Activated B cell treated with CpG ODN at 0.5 μM for 24 hours (primary cell): ENCODE measurements around the gene WAPL. TPM values are rescaled to one million over a fixed set of nuclear protein-coding genes. Genes with fewer than 3 reads are reported as not detected.

Source experiments
- ATAC-seq: fragments of 200-7000 bp; cut with Tn5 transposase; one replicate; pipeline ENCODE4 v1.10.0; 2021; ENCODE audit warnings: low read depth, mild to moderate bottlenecking, moderate library complexity
- CTCF ChIA-PET: fragments of 350-600 bp; sonication (Branson Sonifier 250); formaldehyde crosslinking; loops from one replicate; lab custom pipeline; 2021; ENCODE audit warnings: antibody characterized with exemption; lab: Charles Lee
- POLR2A ChIA-PET: fragments of 350-600 bp; sonication (Branson Sonifier 250); formaldehyde crosslinking; loops from one replicate; lab custom pipeline; 2021; ENCODE audit warnings: antibody characterized with exemption; lab: Charles Lee
- DNase-seq: peaks from one replicate; pipeline ENCODE4 v3.0.0; 2022
- H3K27ac Mint-ChIP-seq: one replicate; pipeline ENCODE4 v1.8.0; 2020; ENCODE audit warnings: mixed read lengths
- H3K27me3 Mint-ChIP-seq: one replicate; pipeline ENCODE4 v1.8.0; 2021; ENCODE audit warnings: mixed read lengths
- H3K36me3 Mint-ChIP-seq: one replicate; pipeline ENCODE4 v1.8.0; 2021; ENCODE audit warnings: low read depth, mixed read lengths
- H3K4me1 Mint-ChIP-seq: one replicate; pipeline ENCODE4 v1.8.0; 2021; ENCODE audit warnings: mixed read lengths
- H3K4me3 Mint-ChIP-seq: one replicate; pipeline ENCODE4 v1.8.0; 2020; ENCODE audit warnings: mild to moderate bottlenecking, mixed read lengths
- H3K9me3 Mint-ChIP-seq: one replicate; pipeline ENCODE4 v1.8.0; 2020; ENCODE audit warnings: mixed read lengths
- intact Hi-C: fragments of 100-400 bp; cut with micrococcal nuclease; formaldehyde crosslinking; loops from one replicate; pipeline ENCODE4 v1.15.1; 2024
- total RNA-seq: library from RNA; stranded (reverse); gene quantifications from 2 replicates; pipeline ENCODE4 v1.2.3, GENCODE V29; 2022
- TF ChIP-seq, protein P1 (sequence below): fragments of 200-600 bp; IDR thresholded peaks from one replicate; pipeline ENCODE4 v1.8.0; 2022; ENCODE audit warnings: antibody characterized with exemption, mild to moderate bottlenecking

WAPL gene
- total RNA-seq, 1 donor from 2014 or later = 38.5 TPM

DNA sequence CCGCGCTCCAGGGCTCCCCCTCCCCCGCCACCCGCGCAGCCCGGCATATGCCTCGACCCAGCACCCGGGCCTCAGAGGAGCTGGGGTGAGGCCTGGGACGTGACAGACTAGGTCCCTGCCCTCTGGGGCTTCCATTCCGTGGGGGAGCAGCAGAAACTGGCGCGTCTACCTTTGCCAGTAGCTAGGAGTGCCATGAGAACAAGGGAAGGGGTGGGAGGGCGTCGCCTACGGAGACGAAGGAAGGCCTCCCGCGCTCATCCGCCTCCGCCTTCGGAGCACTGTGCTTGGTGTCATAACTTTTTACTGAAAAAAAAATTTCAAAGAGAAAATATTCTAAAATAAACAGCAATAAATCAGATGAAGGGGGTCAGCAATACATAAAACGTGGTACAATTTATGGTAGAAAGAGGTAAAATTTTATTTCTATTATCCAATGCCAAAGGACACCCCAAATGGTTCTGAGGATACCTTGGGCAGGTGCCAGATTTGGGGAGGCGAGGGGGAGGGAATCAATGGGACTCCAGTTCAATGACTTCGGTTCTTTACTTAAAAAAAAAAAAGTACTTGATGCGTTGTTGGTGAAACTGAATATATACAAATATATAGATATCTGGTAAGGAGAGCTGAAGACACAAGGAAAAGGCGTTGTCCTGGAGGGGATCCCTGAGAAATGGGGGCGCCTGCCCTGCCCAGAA lies 119.9 kb downstream of the WAPL start:
- Mint-ChIP-seq H3K4me3 (peak overlapping the region; percentile 87), H3K36me3 (no peaks in the 10 kb centered on the region), H3K9me3 (no peaks in the 10 kb centered on the region), H3K27me3 (peaks cover 5% of the 10 kb centered on the region), H3K4me1 (peaks cover 13% of the 10 kb centered on the region), H3K27ac (no peak overlapping the region)
- ChIA-PET POLR2A (interaction anchor here (1.1 to 4.1 kb wide), 4 partner anchors 11 to 183 kb away, joined by 3 to 60 read pairs (median 15); partner anchors contain the start of gene WAPL), CTCF (interaction anchor here (6.1 kb wide), 1 partner anchor 184 kb away, joined by 96 read pairs; no protein-coding TSS in a partner anchor)
- TF ChIP-seq, protein P1, sequence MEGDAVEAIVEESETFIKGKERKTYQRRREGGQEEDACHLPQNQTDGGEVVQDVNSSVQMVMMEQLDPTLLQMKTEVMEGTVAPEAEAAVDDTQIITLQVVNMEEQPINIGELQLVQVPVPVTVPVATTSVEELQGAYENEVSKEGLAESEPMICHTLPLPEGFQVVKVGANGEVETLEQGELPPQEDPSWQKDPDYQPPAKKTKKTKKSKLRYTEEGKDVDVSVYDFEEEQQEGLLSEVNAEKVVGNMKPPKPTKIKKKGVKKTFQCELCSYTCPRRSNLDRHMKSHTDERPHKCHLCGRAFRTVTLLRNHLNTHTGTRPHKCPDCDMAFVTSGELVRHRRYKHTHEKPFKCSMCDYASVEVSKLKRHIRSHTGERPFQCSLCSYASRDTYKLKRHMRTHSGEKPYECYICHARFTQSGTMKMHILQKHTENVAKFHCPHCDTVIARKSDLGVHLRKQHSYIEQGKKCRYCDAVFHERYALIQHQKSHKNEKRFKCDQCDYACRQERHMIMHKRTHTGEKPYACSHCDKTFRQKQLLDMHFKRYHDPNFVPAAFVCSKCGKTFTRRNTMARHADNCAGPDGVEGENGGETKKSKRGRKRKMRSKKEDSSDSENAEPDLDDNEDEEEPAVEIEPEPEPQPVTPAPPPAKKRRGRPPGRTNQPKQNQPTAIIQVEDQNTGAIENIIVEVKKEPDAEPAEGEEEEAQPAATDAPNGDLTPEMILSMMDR = no peak
- ATAC-seq (no peak), DNase-seq (no peak)
- intact Hi-C loops = loop anchor here (2.0 to 5.0 kb wide), 4 partner anchors 31 to 497 kb away; no protein-coding TSS in a partner anchor

DNA sequence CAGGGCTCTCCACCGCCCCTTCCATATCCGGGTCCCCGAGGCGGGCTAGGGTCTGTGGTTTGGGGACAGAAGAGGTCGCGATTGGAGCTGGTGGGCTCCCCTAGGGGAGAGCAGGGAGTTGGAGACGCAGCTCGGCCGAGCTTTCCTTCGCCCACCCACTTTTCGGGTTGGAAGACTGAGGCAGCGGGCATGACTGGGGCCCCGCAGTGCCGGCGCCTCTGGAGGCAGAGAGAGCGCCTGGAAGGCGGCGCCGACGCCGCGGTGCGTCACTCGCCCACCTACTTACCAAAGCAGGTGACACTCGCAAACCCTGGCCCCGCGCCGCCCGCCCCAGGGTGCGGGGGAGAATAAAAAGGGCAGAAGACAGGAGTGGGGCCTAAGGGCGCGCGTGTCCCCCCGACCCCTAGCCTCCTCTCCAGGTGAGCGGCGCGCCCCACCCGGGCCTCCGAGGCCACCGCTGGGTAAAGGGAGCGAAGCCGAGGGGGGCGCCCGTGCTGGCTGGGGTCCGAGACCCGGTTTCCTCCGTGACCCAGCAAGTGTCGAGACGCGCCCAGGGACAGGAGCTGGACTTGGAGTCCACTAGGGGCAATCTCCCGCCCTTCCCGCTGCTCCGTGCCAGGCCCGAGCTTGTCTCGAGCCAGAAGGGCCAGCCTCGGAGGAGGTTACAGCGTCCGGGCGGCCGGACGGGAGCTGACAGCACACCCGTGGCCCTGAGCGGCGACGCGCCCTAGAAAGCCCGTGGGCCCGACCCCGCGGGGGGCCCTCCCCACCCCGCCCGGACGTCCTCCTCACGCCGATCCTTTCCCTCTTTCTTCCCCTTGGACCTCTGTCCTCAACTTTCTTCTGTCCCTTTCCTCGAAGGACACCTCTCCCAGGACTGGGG lies 120.6 kb downstream of the WAPL start:
- intact Hi-C loops = loop anchor here (1.0 to 5.0 kb wide), 8 partner anchors 12 to 498 kb away; partner anchors contain the start of gene WAPL
- CTCF ChIA-PET = interaction anchor here (0.9 to 6.1 kb wide), 14 partner anchors 11 to 499 kb away, joined by 3 to 96 read pairs (median 4); no protein-coding TSS in a partner anchor
- Mint-ChIP-seq H3K36me3 (no peaks in the 10 kb centered on the region), H3K27me3 (peaks cover 5% of the 10 kb centered on the region), H3K9me3 (no peaks in the 10 kb centered on the region), H3K4me1 (peaks cover 13% of the 10 kb centered on the region), H3K27ac (peak overlapping the region; percentile 69), H3K4me3 (peak overlapping the region; percentile 87)
- DNase-seq (peak; percentile 51), ATAC-seq (peak; percentile 41)
- POLR2A ChIA-PET = interaction anchor here (0.6 to 4.1 kb wide), 6 partner anchors 11 to 570 kb away, joined by 3 to 60 read pairs (median 8); partner anchors contain the start of gene WAPL
- TF ChIP-seq, protein P1 = no peak

DNA sequence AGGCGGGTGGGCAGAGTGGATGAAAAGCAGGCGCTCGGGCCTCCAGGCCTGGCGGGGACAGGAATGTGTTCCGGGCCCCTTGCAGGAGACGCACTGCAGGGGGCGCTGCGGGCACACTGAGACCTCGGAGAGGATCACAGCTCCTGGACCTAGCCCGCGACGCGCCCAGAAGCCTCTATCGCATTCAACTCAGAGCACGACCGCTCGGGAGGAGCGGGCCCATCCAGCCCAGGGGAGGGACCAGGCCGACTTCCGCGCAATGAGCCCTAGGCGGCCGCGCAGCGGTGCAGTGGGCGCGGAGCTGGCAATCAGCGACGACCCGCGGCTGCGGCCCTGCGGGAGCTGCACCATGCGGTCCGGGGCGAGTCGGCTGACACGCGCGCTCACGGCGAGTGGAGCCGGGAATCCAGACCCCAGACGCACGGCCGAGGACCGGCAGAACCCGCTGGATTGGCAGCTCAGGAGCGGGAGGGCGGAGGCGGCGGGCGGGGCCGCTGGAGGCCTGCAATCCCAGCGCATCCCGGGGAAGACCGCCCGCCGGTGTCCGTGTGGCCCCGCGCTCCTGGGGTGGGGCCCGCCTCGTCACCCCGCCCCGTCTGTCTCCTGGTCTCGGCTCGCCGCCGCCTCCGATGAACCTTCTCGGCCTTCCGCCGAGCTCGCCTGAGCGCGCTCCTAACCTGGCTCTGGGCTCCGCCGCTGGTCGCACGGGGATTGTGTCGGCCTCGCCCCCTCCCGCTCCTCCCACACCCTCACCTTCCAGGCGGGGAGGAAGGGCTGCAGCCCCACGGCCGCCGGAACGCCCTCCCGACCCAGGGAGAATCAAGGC lies 121.5 kb downstream of the WAPL start:
- Mint-ChIP-seq H3K27me3 (peaks cover 5% of the 10 kb centered on the region), H3K4me1 (peaks cover 13% of the 10 kb centered on the region), H3K4me3 (peak overlapping the region; percentile 87), H3K9me3 (no peaks in the 10 kb centered on the region), H3K27ac (peak overlapping the region; percentile 69), H3K36me3 (no peaks in the 10 kb centered on the region)
- ATAC-seq (peak; percentile 87), DNase-seq (peak; percentile 87)
- intact Hi-C loops = loop anchor here (1.0 to 5.0 kb wide), 8 partner anchors 13 to 499 kb away; partner anchors contain the start of gene WAPL
- CTCF ChIA-PET = interaction anchor here (0.7 to 6.1 kb wide), 20 partner anchors 12 to 499 kb away, joined by 3 to 96 read pairs (median 4); no protein-coding TSS in a partner anchor
- TF ChIP-seq, protein P1 = no peak
- POLR2A ChIA-PET = interaction anchor here (0.6 to 4.1 kb wide), 8 partner anchors 12 to 571 kb away, joined by 3 to 60 read pairs (median 4); partner anchors contain the start of gene WAPL

DNA sequence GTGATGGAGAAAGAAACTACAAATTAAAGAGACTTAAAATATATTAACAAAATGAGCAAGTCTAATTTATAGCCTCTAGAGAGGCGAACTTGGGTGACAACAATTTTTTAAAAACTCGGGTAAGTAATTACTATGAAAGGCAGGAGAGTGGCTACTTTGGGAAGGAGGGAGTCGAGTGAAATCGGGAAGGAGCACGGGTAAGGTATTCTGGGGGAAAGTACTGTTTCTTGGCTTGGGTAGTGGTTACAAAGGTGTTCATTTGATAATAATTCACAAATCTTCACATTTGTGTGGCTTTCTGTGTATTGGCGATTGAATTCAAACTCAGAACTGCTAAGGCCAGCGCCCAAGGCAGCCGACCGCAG lies 122.1 kb downstream of the WAPL start:
- no peaks in the 10 kb centered on the region for H3K36me3 Mint-ChIP-seq
- intact Hi-C loops = no loop called here
- H3K27ac Mint-ChIP-seq = peak overlapping the region; percentile 53
- H3K4me3 Mint-ChIP-seq = peak overlapping the region; percentile 87
- ATAC-seq = no peak
- DNase-seq = no peak
- TF ChIP-seq, protein P1 = no peak
- ChIA-PET POLR2A (interaction anchor here (0.6 to 4.1 kb wide), 7 partner anchors 13 to 501 kb away, joined by 3 to 60 read pairs (median 5); partner anchors contain the start of gene WAPL), CTCF (interaction anchor here (0.7 to 6.1 kb wide), 12 partner anchors 11 to 500 kb away, joined by 3 to 96 read pairs (median 4); no protein-coding TSS in a partner anchor)
- peaks cover 5% of the 10 kb centered on the region for H3K27me3 Mint-ChIP-seq
- H3K9me3 Mint-ChIP-seq = no peaks in the 10 kb centered on the region
- peaks cover 13% of the 10 kb centered on the region for H3K4me1 Mint-ChIP-seq
